C4-2B (cell line): ENCODE results near the gene PELI1.

ENCODE experiments used
- H3K27ac ChIP-seq: fragments of 450-650 bp; 2 replicates; pipeline ENCODE4 v1.5.1; 2017
- CTCF ChIP-seq: fragments of 450-650 bp; conservative IDR thresholded peaks from 2 replicates; pipeline ENCODE4 v1.5.1; 2017; ENCODE audit warnings: mild to moderate bottlenecking
- ZFX ChIP-seq: fragments of 450-650 bp; IDR thresholded peaks from 2 replicates; pipeline ENCODE4 v1.6.1; 2017

Gene PELI1

GRCh38 chr2:64168201-64168600 is 24.0 kb upstream of the PELI1 start:
- TF ChIP-seq ZFX (no peak), CTCF (no peak)

GRCh38 chr2:64166637-64167420 is 22.6 kb upstream of the PELI1 start:
- TF ChIP-seq ZFX = no peak
- no peak for TF ChIP-seq CTCF
- H3K27ac ChIP-seq = no peak overlapping the region

More at GRCh38 chr2:64168201-64168600, 24.0 kb upstream of the PELI1 start:
- H3K27ac ChIP-seq = no peak overlapping the region

- H3K27ac ChIP-seq = no peak overlapping the region
- TF ChIP-seq ZFX (no peak), CTCF (no peak)
Observed at GRCh38 chr2:64166212-64166611, 22.0 kb upstream of the PELI1 start.

- H3K27ac ChIP-seq = no peak overlapping the region
- no peak for TF ChIP-seq CTCF
Observed at GRCh38 chr2:64165706-64166105, 21.5 kb upstream of the PELI1 start.

- no peak for TF ChIP-seq ZFX
- no peak overlapping the region for H3K27ac ChIP-seq
Observed at GRCh38 chr2:64164629-64165028, 20.4 kb upstream of the PELI1 start.

GRCh38 chr2:64162516-64162915 is 18.3 kb upstream of the PELI1 start:
- no peak for TF ChIP-seq ZFX
- TF ChIP-seq CTCF = no peak

GRCh38 chr2:64157792-64158191 is 13.6 kb upstream of the PELI1 start:
- TF ChIP-seq ZFX (no peak), CTCF (no peak)
- no peak overlapping the region for H3K27ac ChIP-seq

More at GRCh38 chr2:64162516-64162915, 18.3 kb upstream of the PELI1 start:
- no peak overlapping the region for H3K27ac ChIP-seq

GRCh38 chr2:64153811-64154210 is 9.6 kb upstream of the PELI1 start:
- TF ChIP-seq ZFX (no peak), CTCF (no peak)
- no peak overlapping the region for H3K27ac ChIP-seq
